KMS-11 (cell line): ENCODE results near the gene ASB18.

Experiments
- H2AFZ ChIP-seq: fragments of 200-600 bp; sonication (generic); 2 replicates; pipeline ENCODE4 v1.6.1; 2016; ENCODE audit warnings: antibody characterized with exemption, mixed run types, low read depth
- H3K27ac ChIP-seq: fragments of 200-600 bp; sonication (generic); 2 replicates; pipeline ENCODE4 v1.6.1; 2016; ENCODE audit warnings: mild to moderate bottlenecking, mixed run types
- H3K27me3 ChIP-seq: fragments of 200-600 bp; sonication (generic); 2 replicates; pipeline ENCODE4 v1.6.1; 2017; ENCODE audit warnings: mild to moderate bottlenecking, low read depth, mixed run types, moderate library complexity; ENCODE audit not compliant: insufficient read depth
- H3K36me3 ChIP-seq: fragments of 200-600 bp; sonication (generic); 2 replicates; pipeline ENCODE4 v1.6.1; 2017; ENCODE audit warnings: mild to moderate bottlenecking, mixed run types; ENCODE audit not compliant: insufficient read depth
- H3K4me1 ChIP-seq: fragments of 200-600 bp; sonication (generic); 2 replicates; pipeline ENCODE4 v1.6.1; 2016; ENCODE audit warnings: mild to moderate bottlenecking, low read depth, mixed run types; ENCODE audit not compliant: poor library complexity, severe bottlenecking
- H3K4me2 ChIP-seq: fragments of 200-600 bp; sonication (generic); 2 replicates; pipeline ENCODE4 v1.7.0; 2016; ENCODE audit warnings: mild to moderate bottlenecking, mixed run types
- H3K4me3 ChIP-seq: fragments of 200-600 bp; sonication (generic); IDR thresholded peaks from 2 replicates; pipeline ENCODE4 v1.6.1; 2017; ENCODE audit warnings: low read depth, low read length, mixed read lengths; ENCODE audit not compliant: insufficient read depth
- H3K79me2 ChIP-seq: fragments of 200-600 bp; sonication (generic); 2 replicates; pipeline ENCODE4 v1.6.1; 2016; ENCODE audit warnings: low read depth, mixed run types; ENCODE audit not compliant: insufficient read depth
- H3K9ac ChIP-seq: fragments of 200-600 bp; sonication (generic); 2 replicates; pipeline ENCODE4 v1.6.1; 2016; ENCODE audit warnings: mild to moderate bottlenecking, mixed run types
- H4K20me1 ChIP-seq: fragments of 200-600 bp; sonication (generic); 2 replicates; pipeline ENCODE4 v1.6.1; 2016; ENCODE audit warnings: mild to moderate bottlenecking, mixed run types; ENCODE audit not compliant: insufficient read depth
- TF ChIP-seq, protein P1 (sequence below): fragments of 200-600 bp; sonication (generic); conservative IDR thresholded peaks from 2 replicates; pipeline ENCODE4 v1.6.1; 2017; ENCODE audit warnings: low read depth, mild to moderate bottlenecking, antibody characterized with exemption, low read length, moderate library complexity, mixed read lengths

ASB18 gene

GRCh38 chr2:236166796-236167296, 97.4 kb downstream of the ASB18 start:
- Histone ChIP-seq H3K9ac (no peak overlapping the region), H2AFZ (no peak overlapping the region)

DNA sequence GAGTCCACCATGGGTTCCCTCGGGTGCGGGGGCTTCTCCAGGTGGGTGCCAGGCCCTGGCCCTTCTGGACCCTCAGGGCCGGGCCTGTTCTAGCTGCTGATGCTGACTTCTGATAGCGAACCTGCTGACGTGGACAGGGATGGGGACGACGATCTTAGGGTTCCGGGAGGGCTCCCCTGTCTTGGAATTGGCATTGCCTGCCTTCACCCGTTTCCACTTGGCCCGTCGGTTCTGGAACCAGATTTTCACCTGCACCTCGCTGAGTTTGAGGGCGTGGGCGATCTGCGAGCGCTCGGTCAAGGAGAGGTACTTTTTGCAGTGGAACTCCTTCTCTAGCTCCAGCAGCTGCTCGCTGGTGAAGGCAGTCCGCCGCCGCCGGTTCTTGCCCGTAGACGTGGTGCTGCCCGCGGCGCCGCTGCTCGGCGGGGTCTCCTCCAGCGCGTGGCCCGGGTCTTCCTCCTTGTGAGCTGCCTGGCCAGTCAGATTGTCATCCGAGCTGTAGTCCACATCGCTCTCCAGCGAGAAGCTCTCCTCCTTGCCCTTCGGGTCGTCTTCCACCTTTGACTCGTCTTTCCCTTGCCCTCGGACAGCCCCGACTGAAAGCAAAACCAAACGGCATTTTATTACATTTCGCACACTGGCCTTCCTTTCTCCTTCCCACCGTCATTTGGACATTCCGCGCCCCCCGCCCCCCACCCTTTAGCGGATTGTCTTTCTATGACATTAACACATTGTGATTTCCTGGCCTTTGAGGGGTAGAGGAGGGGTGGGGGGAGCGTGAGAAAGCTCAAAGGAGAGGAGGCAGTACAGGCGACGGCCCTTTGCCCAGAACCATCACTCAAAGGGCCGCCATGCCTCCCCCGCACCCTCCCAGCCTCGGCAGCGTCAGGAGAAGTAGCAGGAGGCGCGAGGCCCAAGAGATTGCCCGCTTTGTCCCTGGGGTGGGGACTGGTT, 98.1 kb downstream of the ASB18 start:
- Histone ChIP-seq H3K9ac (no peak overlapping the region), H3K27ac (no peak overlapping the region), H3K36me3 (no peaks in the 10 kb centered on the region), H3K79me2 (no peaks in the 10 kb centered on the region), H3K4me3 (no peak overlapping the region), H3K4me1 (no peaks in the 10 kb centered on the region), H4K20me1 (no peaks in the 10 kb centered on the region), H3K27me3 (no peaks in the 10 kb centered on the region), H2AFZ (no peak overlapping the region), H3K4me2 (no peak overlapping the region)
- TF ChIP-seq, protein P1, sequence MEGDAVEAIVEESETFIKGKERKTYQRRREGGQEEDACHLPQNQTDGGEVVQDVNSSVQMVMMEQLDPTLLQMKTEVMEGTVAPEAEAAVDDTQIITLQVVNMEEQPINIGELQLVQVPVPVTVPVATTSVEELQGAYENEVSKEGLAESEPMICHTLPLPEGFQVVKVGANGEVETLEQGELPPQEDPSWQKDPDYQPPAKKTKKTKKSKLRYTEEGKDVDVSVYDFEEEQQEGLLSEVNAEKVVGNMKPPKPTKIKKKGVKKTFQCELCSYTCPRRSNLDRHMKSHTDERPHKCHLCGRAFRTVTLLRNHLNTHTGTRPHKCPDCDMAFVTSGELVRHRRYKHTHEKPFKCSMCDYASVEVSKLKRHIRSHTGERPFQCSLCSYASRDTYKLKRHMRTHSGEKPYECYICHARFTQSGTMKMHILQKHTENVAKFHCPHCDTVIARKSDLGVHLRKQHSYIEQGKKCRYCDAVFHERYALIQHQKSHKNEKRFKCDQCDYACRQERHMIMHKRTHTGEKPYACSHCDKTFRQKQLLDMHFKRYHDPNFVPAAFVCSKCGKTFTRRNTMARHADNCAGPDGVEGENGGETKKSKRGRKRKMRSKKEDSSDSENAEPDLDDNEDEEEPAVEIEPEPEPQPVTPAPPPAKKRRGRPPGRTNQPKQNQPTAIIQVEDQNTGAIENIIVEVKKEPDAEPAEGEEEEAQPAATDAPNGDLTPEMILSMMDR: no peak

More at GRCh38 chr2:236166796-236167296, 97.4 kb downstream of the ASB18 start:
- H3K4me2 ChIP-seq: no peak overlapping the region
- H3K79me2 ChIP-seq: no peaks in the 10 kb centered on the region
- no peaks in the 10 kb centered on the region for H4K20me1 ChIP-seq
- no peaks in the 10 kb centered on the region for H3K27me3 ChIP-seq
- H3K27ac ChIP-seq: no peak overlapping the region
- no peaks in the 10 kb centered on the region for H3K4me1 ChIP-seq
- H3K4me3 ChIP-seq: no peak overlapping the region
- H3K36me3 ChIP-seq: no peaks in the 10 kb centered on the region
- TF ChIP-seq, protein P1: no peak

DNA sequence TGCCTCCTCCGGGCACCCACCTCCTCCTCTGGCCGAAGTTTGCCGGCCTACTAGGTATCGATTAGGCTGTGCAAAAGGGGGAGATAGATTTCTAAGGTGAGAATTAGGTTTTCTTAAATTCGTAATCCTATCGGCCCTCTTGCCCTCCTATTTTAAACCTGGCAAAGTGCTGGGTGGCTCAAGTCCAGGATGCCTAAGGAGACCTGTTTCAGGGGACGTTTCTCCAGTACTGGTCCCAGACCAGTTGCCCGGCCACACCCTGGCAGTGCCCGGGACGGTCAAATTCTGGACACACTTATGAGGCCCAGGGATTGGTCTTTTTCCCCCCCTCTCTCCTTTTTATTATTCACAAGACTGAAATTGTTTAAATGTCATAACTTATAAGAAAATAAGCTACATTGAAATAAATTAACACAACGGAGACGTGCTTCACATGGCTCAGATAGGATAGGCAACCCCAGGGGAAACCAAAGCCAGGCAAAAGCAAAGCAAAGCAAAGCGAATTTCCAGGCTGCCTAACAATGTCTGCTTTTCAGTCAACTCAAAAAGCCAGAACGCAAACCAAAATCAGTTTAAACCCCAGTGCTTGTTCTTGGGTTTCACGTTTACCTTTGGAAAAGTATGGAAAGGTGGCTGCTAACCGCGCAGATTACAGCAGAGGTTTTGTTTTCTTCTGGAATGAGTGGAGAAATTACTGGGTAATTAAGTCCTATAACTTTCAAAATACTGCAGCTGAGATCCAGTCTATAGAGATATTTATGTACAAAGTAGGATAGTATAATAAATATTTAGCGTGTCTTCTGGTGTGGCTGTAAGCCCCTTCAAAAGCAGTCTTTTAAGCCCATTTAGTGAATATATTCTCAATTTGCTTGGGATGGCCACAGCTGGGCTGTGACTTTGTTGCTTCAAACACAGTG, 99.0 kb downstream of the ASB18 start:
- Histone ChIP-seq H4K20me1 (no peaks in the 10 kb centered on the region), H3K9ac (no peak overlapping the region), H3K4me3 (no peak overlapping the region), H3K4me1 (no peaks in the 10 kb centered on the region), H3K36me3 (no peaks in the 10 kb centered on the region), H3K79me2 (no peaks in the 10 kb centered on the region), H3K27me3 (no peaks in the 10 kb centered on the region), H3K27ac (no peak overlapping the region), H3K4me2 (no peak overlapping the region), H2AFZ (no peak overlapping the region)
- TF ChIP-seq, protein P1: no peak

DNA sequence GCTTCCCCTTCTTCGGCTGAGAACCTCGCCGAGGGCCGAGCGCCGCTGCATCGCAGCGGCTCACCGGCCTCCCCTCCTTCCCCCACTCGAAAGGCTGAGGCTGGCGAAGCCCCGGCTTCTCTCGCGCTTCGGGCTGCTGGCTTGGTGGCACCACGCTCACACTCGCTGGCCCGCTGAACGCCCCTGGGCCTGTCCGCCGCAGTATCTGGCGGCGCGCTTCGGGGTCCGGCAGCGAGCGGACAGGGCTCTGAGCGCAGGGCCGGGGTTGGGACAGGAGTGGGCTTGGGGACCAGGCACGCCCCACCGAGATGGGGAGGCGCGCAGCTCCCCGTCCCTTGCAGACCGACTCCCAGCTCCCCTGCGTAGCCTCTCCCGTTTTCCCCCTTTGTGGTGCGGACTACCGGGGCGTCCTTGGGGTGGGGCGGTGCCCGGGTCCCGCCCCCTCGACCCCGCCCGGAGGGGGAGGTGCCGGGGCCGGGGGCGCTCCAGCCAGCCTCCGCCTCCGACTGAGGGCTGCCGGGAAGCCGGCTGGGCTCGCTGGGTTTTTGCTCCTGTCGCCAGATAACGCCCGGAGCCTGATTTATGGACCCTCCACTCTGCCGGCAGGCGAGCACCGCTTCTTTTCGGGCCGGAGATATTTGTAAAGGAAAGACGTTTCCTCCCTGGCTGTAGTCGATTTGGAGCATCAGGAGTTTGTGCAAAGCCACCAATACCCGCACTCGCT, 99.8 kb downstream of the ASB18 start:
- H3K27ac ChIP-seq: no peak overlapping the region
- no peaks in the 10 kb centered on the region for H3K27me3 ChIP-seq
- no peak overlapping the region for H3K4me2 ChIP-seq
- no peaks in the 10 kb centered on the region for H3K36me3 ChIP-seq
- H3K4me1 ChIP-seq: no peaks in the 10 kb centered on the region
- no peak overlapping the region for H2AFZ ChIP-seq
- no peak overlapping the region for H3K4me3 ChIP-seq
- H3K9ac ChIP-seq: no peak overlapping the region
- TF ChIP-seq, protein P1: no peak
- H3K79me2 ChIP-seq: no peaks in the 10 kb centered on the region
- H4K20me1 ChIP-seq: no peaks in the 10 kb centered on the region
